ENCODE results near the gene RERE.

DNA sequence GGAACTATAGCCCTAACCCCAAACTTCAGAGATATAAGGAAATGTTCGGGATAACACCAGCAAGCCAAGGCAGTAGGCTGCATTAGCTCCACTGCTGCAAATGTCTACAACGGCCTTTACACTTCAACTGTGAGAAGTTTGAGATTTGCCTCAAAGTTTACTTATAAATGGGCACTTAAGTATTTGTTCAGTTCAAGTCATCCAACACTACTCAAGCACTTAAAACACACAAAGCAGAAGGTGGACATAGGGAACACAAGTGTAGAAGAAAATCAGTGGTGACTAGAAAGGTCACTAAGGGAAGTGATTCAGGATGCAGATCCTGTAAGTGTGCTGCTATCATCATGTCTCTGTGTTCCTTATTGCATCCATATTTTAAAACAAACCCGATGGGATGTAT, 278.9 kb downstream of the RERE start:
- TF ChIP-seq, protein P1, sequence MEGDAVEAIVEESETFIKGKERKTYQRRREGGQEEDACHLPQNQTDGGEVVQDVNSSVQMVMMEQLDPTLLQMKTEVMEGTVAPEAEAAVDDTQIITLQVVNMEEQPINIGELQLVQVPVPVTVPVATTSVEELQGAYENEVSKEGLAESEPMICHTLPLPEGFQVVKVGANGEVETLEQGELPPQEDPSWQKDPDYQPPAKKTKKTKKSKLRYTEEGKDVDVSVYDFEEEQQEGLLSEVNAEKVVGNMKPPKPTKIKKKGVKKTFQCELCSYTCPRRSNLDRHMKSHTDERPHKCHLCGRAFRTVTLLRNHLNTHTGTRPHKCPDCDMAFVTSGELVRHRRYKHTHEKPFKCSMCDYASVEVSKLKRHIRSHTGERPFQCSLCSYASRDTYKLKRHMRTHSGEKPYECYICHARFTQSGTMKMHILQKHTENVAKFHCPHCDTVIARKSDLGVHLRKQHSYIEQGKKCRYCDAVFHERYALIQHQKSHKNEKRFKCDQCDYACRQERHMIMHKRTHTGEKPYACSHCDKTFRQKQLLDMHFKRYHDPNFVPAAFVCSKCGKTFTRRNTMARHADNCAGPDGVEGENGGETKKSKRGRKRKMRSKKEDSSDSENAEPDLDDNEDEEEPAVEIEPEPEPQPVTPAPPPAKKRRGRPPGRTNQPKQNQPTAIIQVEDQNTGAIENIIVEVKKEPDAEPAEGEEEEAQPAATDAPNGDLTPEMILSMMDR (IDR thresholded peaks at IDR 0.05) = no peak
- TF ChIP-seq POLR2A (IDR thresholded peaks at IDR 0.05) = no peak

Data from thyroid gland (tissue), 4 donors.